GM23338 (cell line): ENCODE results near the gene AGBL2.

Experiments used
- CTCF ChIP-seq, 2 experiments: fragments of 200-600 bp in 1 of 2; sonication (generic) in 1 of 2; conservative IDR thresholded peaks; 2 replicates each; pipeline versions ENCODE4 v1.5.1 to v1.6.1; 2016 to 2017; ENCODE audit warnings: antibody characterized with exemption in 2 of 2, low read depth in 2 of 2, mild to moderate bottlenecking in 2 of 2, moderate library complexity in 1 of 2
- EZH2phosphoT487 ChIP-seq: fragments of 200-600 bp; sonication (generic); IDR thresholded peaks from one replicate; pipeline ENCODE4 v1.8.1; 2018; ENCODE audit warnings: antibody characterized with exemption; ENCODE audit not compliant: unreplicated experiment
- POLR2AphosphoS5 ChIP-seq: IDR thresholded peaks from 2 replicates; pipeline ENCODE4 v1.6.1; 2016; ENCODE audit warnings: antibody characterized with exemption, low read depth

- TF ChIP-seq CTCF (conservative IDR thresholded peaks at IDR 0.05; ENCODE audit: low read depth in 2 of 2) (no peak), EZH2phosphoT487 (no peak), POLR2AphosphoS5 (no peak)
Observed at GRCh38 chr11:47756208-47756607, 41.0 kb upstream of the AGBL2 start.
